ENCODE results near the gene SNAPC2.
A peak's percentile ranks its signal among the peaks of the same experiment; 100 is the strongest.

Gene SNAPC2

GRCh38 chr19:7894612-7895309 lies 25.4 kb upstream of the SNAPC2 start:
- TF ChIP-seq CTCF (IDR thresholded peaks at IDR 0.05; ENCODE audit: insufficient read depth, missing control alignments): no peak

GRCh38 chr19:7895565-7895964 lies 24.6 kb upstream of the SNAPC2 start:
- no peak for FAIRE-seq
- no peak for DNase-seq (ENCODE audit: insufficient read length, low spot score)
- TF ChIP-seq CTCF (IDR thresholded peaks at IDR 0.05; ENCODE audit: insufficient read depth, missing control alignments): no peak

More at GRCh38 chr19:7894612-7895309, 25.4 kb upstream of the SNAPC2 start:
- DNase-seq (ENCODE audit: insufficient read length, low spot score) (peak; percentile 10), FAIRE-seq (no peak)

- DNase-seq (ENCODE audit: insufficient read length, low spot score) (no peak), FAIRE-seq (no peak)
- TF ChIP-seq CTCF (IDR thresholded peaks at IDR 0.05; ENCODE audit: insufficient read depth, missing control alignments): no peak
Measured at GRCh38 chr19:7897292-7897691, 22.8 kb upstream of the SNAPC2 start.

- TF ChIP-seq CTCF (IDR thresholded peaks at IDR 0.05; ENCODE audit: insufficient read depth, missing control alignments): no peak
- DNase-seq (ENCODE audit: insufficient read length, low spot score) (no peak), FAIRE-seq (no peak)
Measured at GRCh38 chr19:7898967-7899366, 21.2 kb upstream of the SNAPC2 start.

GRCh38 chr19:7899751-7900378 lies 20.3 kb upstream of the SNAPC2 start:
- no peak for TF ChIP-seq CTCF (IDR thresholded peaks at IDR 0.05; ENCODE audit: insufficient read depth, missing control alignments)
- FAIRE-seq (no peak), DNase-seq (ENCODE audit: insufficient read length, low spot score) (no peak)

DNA sequence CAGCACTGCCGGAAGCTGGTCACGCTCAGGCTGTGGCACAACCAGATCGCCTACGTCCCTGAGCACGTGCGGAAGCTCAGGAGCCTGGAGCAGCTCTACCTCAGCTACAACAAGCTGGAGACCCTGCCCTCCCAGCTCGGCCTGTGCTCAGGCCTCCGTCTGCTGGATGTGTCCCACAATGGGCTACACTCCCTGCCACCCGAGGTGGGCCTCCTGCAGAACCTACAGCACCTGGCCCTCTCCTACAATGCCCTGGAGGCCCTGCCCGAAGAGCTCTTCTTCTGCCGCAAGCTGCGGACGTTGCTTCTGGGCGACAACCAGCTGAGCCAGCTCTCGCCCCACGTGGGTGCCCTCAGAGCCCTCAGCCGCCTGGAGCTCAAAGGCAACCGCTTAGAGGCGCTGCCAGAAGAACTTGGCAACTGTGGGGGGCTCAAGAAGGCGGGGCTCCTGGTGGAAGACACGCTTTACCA lies 19.7 kb upstream of the SNAPC2 start:
- TF ChIP-seq CTCF (IDR thresholded peaks at IDR 0.05; ENCODE audit: insufficient read depth, missing control alignments): no peak
- no peak for FAIRE-seq
- DNase-seq (ENCODE audit: insufficient read length, low spot score): no peak

DNA sequence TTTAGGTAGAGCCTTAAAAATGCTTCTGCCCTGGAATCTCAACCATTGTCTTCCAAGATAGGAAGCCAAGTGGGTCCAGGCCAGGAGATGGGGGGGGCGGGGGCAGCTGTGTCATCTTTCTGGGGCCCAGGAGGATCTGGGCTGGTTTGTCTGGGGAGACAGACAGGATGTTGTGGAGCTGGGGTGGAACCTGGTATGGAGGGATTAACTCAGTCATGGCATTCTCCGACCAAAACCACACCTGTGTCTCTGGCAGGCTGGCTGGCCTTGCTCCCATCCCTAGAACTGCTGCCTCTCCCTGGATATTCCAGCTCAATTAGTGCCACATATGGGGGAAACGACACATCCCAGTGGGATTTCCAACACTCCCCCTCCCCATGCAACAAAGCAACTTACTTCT lies 19.2 kb upstream of the SNAPC2 start:
- DNase-seq (ENCODE audit: insufficient read length, low spot score): no peak
- no peak for TF ChIP-seq CTCF (IDR thresholded peaks at IDR 0.05; ENCODE audit: insufficient read depth, missing control alignments)
- no peak for FAIRE-seq
